Activated naive CD4-positive, alpha-beta T cell treated with anti-CD3 and anti-CD28 coated beads, Interleukin-2, amount 50 U/mL, for 72 hours (primary cell): ENCODE results near the gene OR12D1. TPM values are rescaled to one million over a fixed set of nuclear protein-coding genes. Genes with fewer than 3 reads are reported as not detected.
"Not testable (repeated sequence)": the region's sequence is repeated elsewhere in the genome, so short reads cannot be mapped to it uniquely, and the experiment has no call there.

Experiments
- ATAC-seq, 2 donors: fragments of 150-1000 bp; cut with Tn5 transposase; 2 replicates each; pipeline ENCODE4 v1.10.0; 2021; ENCODE audit warnings: mild to moderate bottlenecking in 2 of 2, moderate library complexity in 2 of 2
- DNase-seq, 2 donors: peaks; one replicate each; pipeline ENCODE4 v3.0.0; 2021 to 2022; ENCODE audit warnings: low spot score in 2 of 2
- H3K27ac Mint-ChIP-seq, 2 donors: one replicate each; pipeline ENCODE4 v1.8.0; 2022; ENCODE audit warnings: mild to moderate bottlenecking in 2 of 2, mixed read lengths in 2 of 2
- H3K36me3 Mint-ChIP-seq, 2 donors: one replicate each; pipeline ENCODE4 v1.8.0; 2022; ENCODE audit warnings: mixed read lengths in 2 of 2
- H3K9me3 Mint-ChIP-seq, 2 donors: one replicate each; pipeline ENCODE4 v1.8.0; 2022; ENCODE audit warnings: mixed read lengths in 2 of 2
- total RNA-seq, 2 donors: library from RNA; stranded (reverse); gene quantifications; one replicate each; pipeline ENCODE4 v1.2.3, GENCODE V29; 2022

The OR12D1 gene
- total RNA-seq: not detected

- Mint-ChIP-seq H3K9me3 (peaks cover 17% of the 10 kb centered on the region in 2 donors), H3K27ac (no peak within 1 kb of the TSS), H3K36me3 (peaks cover 0 to 18% of the 10 kb centered on the region in 2 donors)
- no peak for DNase-seq
- ATAC-seq: no peak
Observed at GRCh38 chr6:29414588-29414987, at the start of gene OR12D1. OR12D1 (plus strand) TSS chr6:29414928.

GRCh38 chr6:29368765-29369164 lies 46.0 kb upstream of the OR12D1 start, which contains the start of gene OR5V1:
OR5V1 (minus strand) TSS chr6:29368865; CDS start chr6:29356195, 12,670 bp downstream.
- H3K27ac Mint-ChIP-seq: no peak within 1 kb of the TSS
- no peak for DNase-seq
- ATAC-seq: no peak
- H3K9me3 Mint-ChIP-seq: no peaks in the 10 kb centered on the region
- H3K36me3 Mint-ChIP-seq: no peaks in the 10 kb centered on the region

- no peak for ATAC-seq
Observed at GRCh38 chr6:29375191-29375590, 39.5 kb upstream of the OR12D1 start, which contains the start of gene OR12D3. OR12D3 (minus strand) TSS chr6:29375291; CDS start chr6:29375287, 4 bp downstream.

GRCh38 chr6:29376003-29376402 lies 38.7 kb upstream of the OR12D1 start:
- Mint-ChIP-seq H3K27ac (no peak overlapping the region), H3K9me3 (no peaks in the 10 kb centered on the region), H3K36me3 (no peaks in the 10 kb centered on the region)
- ATAC-seq (no peak), DNase-seq (no peak)

More at GRCh38 chr6:29375191-29375590, 39.5 kb upstream of the OR12D1 start, which contains the start of gene OR12D3:
- no peak within 1 kb of the TSS for H3K27ac Mint-ChIP-seq
- H3K36me3 Mint-ChIP-seq: no peaks in the 10 kb centered on the region
- no peak for DNase-seq
- no peaks in the 10 kb centered on the region for H3K9me3 Mint-ChIP-seq

GRCh38 chr6:29388533-29388932 lies 26.2 kb upstream of the OR12D1 start:
- DNase-seq (no peak), ATAC-seq (no peak)
- Mint-ChIP-seq H3K27ac (no peak overlapping the region), H3K36me3 (no peaks in the 10 kb centered on the region), H3K9me3 (no peaks in the 10 kb centered on the region)

GRCh38 chr6:29395331-29395730 lies 19.4 kb upstream of the OR12D1 start, which contains the start of gene OR12D2:
OR12D2 (plus strand) TSS chr6:29395631; CDS start chr6:29396700, 1,069 bp downstream.
- H3K27ac Mint-ChIP-seq: no peak within 1 kb of the TSS
- DNase-seq (no peak), ATAC-seq (no peak)
- H3K36me3 Mint-ChIP-seq: no peaks in the 10 kb centered on the region
- H3K9me3 Mint-ChIP-seq: peaks cover 0 to 1% of the 10 kb centered on the region in 2 donors

GRCh38 chr6:29399525-29399924 lies 15.2 kb upstream of the OR12D1 start:
- ATAC-seq: no peak
- no peaks in the 10 kb centered on the region for H3K36me3 Mint-ChIP-seq
- DNase-seq: no peak
- H3K9me3 Mint-ChIP-seq: peaks cover 0 to 6% of the 10 kb centered on the region in 2 donors
- no peak overlapping the region for H3K27ac Mint-ChIP-seq

- no peak overlapping the region for H3K27ac Mint-ChIP-seq
- no peak for DNase-seq
- H3K36me3 Mint-ChIP-seq: no peaks in the 10 kb centered on the region
- ATAC-seq: no peak
- peaks cover 0 to 6% of the 10 kb centered on the region in 2 donors for H3K9me3 Mint-ChIP-seq
Observed at GRCh38 chr6:29403801-29404200, 10.9 kb upstream of the OR12D1 start.

- H3K9me3 Mint-ChIP-seq: no peaks in the 10 kb centered on the region
- no peak overlapping the region for H3K27ac Mint-ChIP-seq
- H3K36me3 Mint-ChIP-seq: no peaks in the 10 kb centered on the region
- ATAC-seq (no peak), DNase-seq (no peak)
Observed at GRCh38 chr6:29419516-29419915, 4.8 kb downstream of the OR12D1 start.

- H3K9me3 Mint-ChIP-seq: no peaks in the 10 kb centered on the region
- DNase-seq (no peak), ATAC-seq (no peak)
- H3K27ac Mint-ChIP-seq: no peak overlapping the region
- H3K36me3 Mint-ChIP-seq: no peaks in the 10 kb centered on the region
Observed at GRCh38 chr6:29424168-29424567, 9.4 kb downstream of the OR12D1 start.

- no peak overlapping the region for H3K27ac Mint-ChIP-seq
- DNase-seq (no peak), ATAC-seq (peak; percentile 46 to 98)
- H3K36me3 Mint-ChIP-seq: no peaks in the 10 kb centered on the region
- no peaks in the 10 kb centered on the region for H3K9me3 Mint-ChIP-seq
Observed at GRCh38 chr6:29424575-29424974, 9.8 kb downstream of the OR12D1 start.

- Mint-ChIP-seq H3K36me3 (no peaks in the 10 kb centered on the region), H3K9me3 (no peaks in the 10 kb centered on the region), H3K27ac (no peak overlapping the region)
- DNase-seq (no peak), ATAC-seq (no peak)
Observed at GRCh38 chr6:29425075-29425474, 10.3 kb downstream of the OR12D1 start.

- Mint-ChIP-seq H3K27ac (no peak overlapping the region), H3K9me3 (no peaks in the 10 kb centered on the region)
- no peak for DNase-seq
Observed at GRCh38 chr6:29426654-29427053, 11.9 kb downstream of the OR12D1 start.

GRCh38 chr6:29436730-29437129 lies 22.0 kb downstream of the OR12D1 start:
- H3K9me3 Mint-ChIP-seq, H3K27ac Mint-ChIP-seq, H3K36me3 Mint-ChIP-seq, ATAC-seq, DNase-seq: not testable (repeated sequence)

More at GRCh38 chr6:29426654-29427053, 11.9 kb downstream of the OR12D1 start:
- ATAC-seq: no peak
- no peaks in the 10 kb centered on the region for H3K36me3 Mint-ChIP-seq

GRCh38 chr6:29439006-29439405 lies 24.3 kb downstream of the OR12D1 start, which contains the start of gene OR10C1:
OR10C1 (plus strand) TSS chr6:29439306; CDS start chr6:29440016, 710 bp downstream.
- DNase-seq (no peak), ATAC-seq (no peak)
- Mint-ChIP-seq H3K9me3 (peaks cover 0 to under 1% of the 10 kb centered on the region in 2 donors), H3K27ac (no peak within 1 kb of the TSS), H3K36me3 (peaks cover 0 to 1% of the 10 kb centered on the region in 2 donors)

GRCh38 chr6:29442719-29443118 lies 28.0 kb downstream of the OR12D1 start:
- Mint-ChIP-seq H3K9me3 (peaks cover 3 to 7% of the 10 kb centered on the region in 2 donors), H3K27ac (no peak overlapping the region), H3K36me3 (peaks cover 0 to 6% of the 10 kb centered on the region in 2 donors)
- DNase-seq (no peak), ATAC-seq (no peak)

GRCh38 chr6:29444031-29444430 lies 29.3 kb downstream of the OR12D1 start:
- ATAC-seq, DNase-seq, H3K36me3 Mint-ChIP-seq, H3K9me3 Mint-ChIP-seq, H3K27ac Mint-ChIP-seq: not testable (repeated sequence)

GRCh38 chr6:29447670-29448069 lies 32.9 kb downstream of the OR12D1 start:
- Mint-ChIP-seq H3K9me3 (peaks cover 3 to 11% of the 10 kb centered on the region in 2 donors), H3K27ac (no peak overlapping the region), H3K36me3 (peaks cover 0 to 6% of the 10 kb centered on the region in 2 donors)

More at GRCh38 chr6:29447670-29448069, 32.9 kb downstream of the OR12D1 start:
- no peak for DNase-seq
- ATAC-seq: no peak
